Neural progenitor cell (in vitro differentiated cells): ENCODE results near the gene GP5. TPM values are rescaled to one million over a fixed set of nuclear protein-coding genes. Genes with fewer than 3 reads are reported as not detected.

ENCODE experiments used
- DNase-seq: peaks from one replicate; pipeline ENCODE4 v3.0.0-alpha.2; 2016; ENCODE audit warnings: low spot score
- H2AFZ ChIP-seq: fragments of 200-600 bp; sonication (generic); replicated peaks from 2 replicates; pipeline ENCODE4 v1.6.1; 2016; ENCODE audit warnings: antibody characterized with exemption
- H3F3A ChIP-seq: fragments of 200-600 bp; sonication (generic); 2 replicates; pipeline ENCODE4 v1.6.1; 2016; ENCODE audit warnings: antibody characterized with exemption, low read depth
- H3K27ac ChIP-seq: fragments of 200-600 bp; sonication (generic); 2 replicates; pipeline ENCODE4 v1.5.1; 2016; ENCODE audit warnings: mild to moderate bottlenecking
- H3K27me3 ChIP-seq: fragments of 200-600 bp; sonication (generic); 2 replicates; pipeline ENCODE4 v1.6.1; 2016; ENCODE audit warnings: mild to moderate bottlenecking, moderate library complexity
- H3K36me3 ChIP-seq: fragments of 200-600 bp; sonication (generic); 2 replicates; pipeline ENCODE4 v1.5.1; 2016
- H3K4me1 ChIP-seq: fragments of 200-600 bp; sonication (generic); 2 replicates; pipeline ENCODE4 v1.6.1; 2016; ENCODE audit warnings: mixed run types
- H3K4me2 ChIP-seq: fragments of 200-600 bp; sonication (generic); 2 replicates; pipeline ENCODE4 v1.6.1; 2016
- H3K4me3 ChIP-seq: fragments of 200-600 bp; sonication (generic); 2 replicates; pipeline ENCODE4 v1.5.1; 2016
- H3K79me2 ChIP-seq: fragments of 200-600 bp; sonication (generic); 2 replicates; pipeline ENCODE4 v1.6.1; 2016; ENCODE audit warnings: low read depth
- H3K9ac ChIP-seq: fragments of 200-600 bp; sonication (generic); 2 replicates; pipeline ENCODE4 v1.6.1; 2016
- H3K9me3 ChIP-seq: fragments of 200-600 bp; sonication (generic); 2 replicates; pipeline ENCODE4 v1.5.1; 2016; ENCODE audit warnings: low read depth
- H4K20me1 ChIP-seq: fragments of 200-600 bp; sonication (generic); 2 replicates; pipeline ENCODE4 v1.6.1; 2016; ENCODE audit warnings: low read depth
- H3K27ac Mint-ChIP-seq: 3 replicates; pipeline ENCODE4 v1.8.0; 2021; ENCODE audit warnings: mixed read lengths
- H3K27me3 Mint-ChIP-seq: 2 replicates; pipeline ENCODE4 v1.8.0; 2022; ENCODE audit warnings: low read depth, mild to moderate bottlenecking, inconsistent platforms, moderate library complexity, mixed read lengths; ENCODE audit not compliant: insufficient read depth
- H3K36me3 Mint-ChIP-seq: 3 replicates; pipeline ENCODE4 v1.8.0; 2021; ENCODE audit warnings: mixed read lengths
- H3K4me1 Mint-ChIP-seq: 3 replicates; pipeline ENCODE4 v1.8.0; 2021; ENCODE audit warnings: mixed read lengths
- H3K4me3 Mint-ChIP-seq: 3 replicates; pipeline ENCODE4 v1.8.0; 2021; ENCODE audit warnings: mild to moderate bottlenecking, moderate library complexity, mixed read lengths
- H3K9me3 Mint-ChIP-seq: 3 replicates; pipeline ENCODE4 v1.8.0; 2020; ENCODE audit warnings: mixed read lengths
- EZH2 ChIP-seq: fragments of 200-600 bp; sonication (generic); IDR thresholded peaks from 2 replicates; pipeline ENCODE4 v1.6.1; 2017; ENCODE audit warnings: antibody characterized with exemption, mild to moderate bottlenecking, moderate library complexity
- EZH2phosphoT487 ChIP-seq: fragments of 200-600 bp; sonication (generic); IDR thresholded peaks from 2 replicates; pipeline ENCODE4 v1.6.1; 2017; ENCODE audit warnings: antibody characterized with exemption
- total RNA-seq: library from RNA; depleted of rRNA; stranded (reverse); fragments of >200 nt; gene quantifications from 2 replicates; pipeline ENCODE4 v1.2.3, GENCODE V29; 2015; ENCODE audit warnings: low replicate concordance
- TF ChIP-seq, protein P1 (sequence below): fragments of 200-600 bp; sonication (generic); IDR thresholded peaks from 2 replicates; pipeline ENCODE4 v1.5.1; 2017; ENCODE audit warnings: antibody characterized with exemption, mild to moderate bottlenecking

Gene GP5
- total RNA-seq, 1 donor from 2014 or later = not detected

GRCh38 chr3:194357681-194358080, 41.4 kb downstream of the GP5 start:
- no peaks in the 10 kb centered on the region for H4K20me1 ChIP-seq
- no peak overlapping the region for H3K4me3 ChIP-seq
- H3K4me2 ChIP-seq = no peak overlapping the region
- no peak for DNase-seq
- H3K27ac ChIP-seq = no peak overlapping the region
- H3K36me3 ChIP-seq = no peaks in the 10 kb centered on the region
- Mint-ChIP-seq H3K4me3 (no peak overlapping the region), H3K36me3 (no peaks in the 10 kb centered on the region), H3K9me3 (peaks cover 4% of the 10 kb centered on the region), H3K27me3 (peaks cover 7% of the 10 kb centered on the region), H3K27ac (no peak overlapping the region), H3K4me1 (no peaks in the 10 kb centered on the region)
- H3K4me1 ChIP-seq = peaks cover 8% of the 10 kb centered on the region
- H3K79me2 ChIP-seq = no peaks in the 10 kb centered on the region
- peaks cover 3% of the 10 kb centered on the region for H3F3A ChIP-seq
- H3K27me3 ChIP-seq = no peaks in the 10 kb centered on the region
- TF ChIP-seq EZH2 = no peak
- TF ChIP-seq, protein P1, sequence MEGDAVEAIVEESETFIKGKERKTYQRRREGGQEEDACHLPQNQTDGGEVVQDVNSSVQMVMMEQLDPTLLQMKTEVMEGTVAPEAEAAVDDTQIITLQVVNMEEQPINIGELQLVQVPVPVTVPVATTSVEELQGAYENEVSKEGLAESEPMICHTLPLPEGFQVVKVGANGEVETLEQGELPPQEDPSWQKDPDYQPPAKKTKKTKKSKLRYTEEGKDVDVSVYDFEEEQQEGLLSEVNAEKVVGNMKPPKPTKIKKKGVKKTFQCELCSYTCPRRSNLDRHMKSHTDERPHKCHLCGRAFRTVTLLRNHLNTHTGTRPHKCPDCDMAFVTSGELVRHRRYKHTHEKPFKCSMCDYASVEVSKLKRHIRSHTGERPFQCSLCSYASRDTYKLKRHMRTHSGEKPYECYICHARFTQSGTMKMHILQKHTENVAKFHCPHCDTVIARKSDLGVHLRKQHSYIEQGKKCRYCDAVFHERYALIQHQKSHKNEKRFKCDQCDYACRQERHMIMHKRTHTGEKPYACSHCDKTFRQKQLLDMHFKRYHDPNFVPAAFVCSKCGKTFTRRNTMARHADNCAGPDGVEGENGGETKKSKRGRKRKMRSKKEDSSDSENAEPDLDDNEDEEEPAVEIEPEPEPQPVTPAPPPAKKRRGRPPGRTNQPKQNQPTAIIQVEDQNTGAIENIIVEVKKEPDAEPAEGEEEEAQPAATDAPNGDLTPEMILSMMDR = no peak
- no peak for TF ChIP-seq EZH2phosphoT487
- no peak overlapping the region for H2AFZ ChIP-seq
- H3K9me3 ChIP-seq = no peaks in the 10 kb centered on the region
- no peak overlapping the region for H3K9ac ChIP-seq

DNA sequence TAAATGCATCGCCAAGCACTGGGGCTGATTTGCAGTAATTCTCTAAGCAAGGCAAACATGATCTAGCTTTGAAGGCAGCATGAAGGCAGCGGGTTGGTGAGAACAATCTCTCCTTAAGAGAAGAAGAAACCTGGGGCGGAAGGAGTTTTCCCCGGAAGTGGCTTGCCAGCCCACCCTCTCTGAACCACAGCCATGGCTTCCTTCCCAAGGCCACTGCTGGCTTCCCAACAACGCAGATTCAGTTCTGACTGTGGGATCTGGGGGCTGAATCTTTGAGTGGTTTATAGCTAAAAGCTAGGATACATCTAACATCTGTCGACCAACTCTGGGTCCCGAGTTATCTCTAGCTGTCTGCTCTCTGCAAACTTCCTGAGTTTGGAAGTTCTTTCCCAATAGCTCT, 43.7 kb downstream of the GP5 start:
- H3K4me2 ChIP-seq = no peak overlapping the region
- H4K20me1 ChIP-seq = no peaks in the 10 kb centered on the region
- Mint-ChIP-seq H3K36me3 (no peaks in the 10 kb centered on the region), H3K27ac (no peak overlapping the region), H3K4me3 (no peak overlapping the region), H3K27me3 (peaks cover 9% of the 10 kb centered on the region), H3K9me3 (peaks cover 4% of the 10 kb centered on the region), H3K4me1 (peaks cover 2% of the 10 kb centered on the region)
- no peaks in the 10 kb centered on the region for H3K36me3 ChIP-seq
- DNase-seq = no peak
- no peak overlapping the region for H3K4me3 ChIP-seq
- no peaks in the 10 kb centered on the region for H3K79me2 ChIP-seq
- H3K9me3 ChIP-seq = no peaks in the 10 kb centered on the region
- H3F3A ChIP-seq = peaks cover 10% of the 10 kb centered on the region
- H2AFZ ChIP-seq = no peak overlapping the region
- H3K4me1 ChIP-seq = peaks cover 14% of the 10 kb centered on the region
- H3K27ac ChIP-seq = no peak overlapping the region
- H3K27me3 ChIP-seq = no peaks in the 10 kb centered on the region
- H3K9ac ChIP-seq = no peak overlapping the region
- TF ChIP-seq EZH2 (no peak), EZH2phosphoT487 (no peak)
- TF ChIP-seq, protein P1 = no peak

- Histone ChIP-seq H3K9ac (no peak overlapping the region), H3K4me3 (no peak overlapping the region), H3K4me2 (no peak overlapping the region), H3K79me2 (no peaks in the 10 kb centered on the region), H3K9me3 (no peaks in the 10 kb centered on the region), H3K27ac (no peak overlapping the region), H3K4me1 (peaks cover 14% of the 10 kb centered on the region), H3K36me3 (no peaks in the 10 kb centered on the region), H3K27me3 (no peaks in the 10 kb centered on the region), H2AFZ (no peak overlapping the region), H3F3A (peaks cover 16% of the 10 kb centered on the region), H4K20me1 (no peaks in the 10 kb centered on the region)
- Mint-ChIP-seq H3K4me3 (no peak overlapping the region), H3K27ac (no peak overlapping the region), H3K9me3 (no peaks in the 10 kb centered on the region), H3K4me1 (peaks cover 6% of the 10 kb centered on the region), H3K36me3 (no peaks in the 10 kb centered on the region), H3K27me3 (peaks cover 13% of the 10 kb centered on the region)
- TF ChIP-seq EZH2 (no peak), EZH2phosphoT487 (no peak)
- TF ChIP-seq, protein P1 = no peak
- no peak for DNase-seq
Observed at GRCh38 chr3:194354315-194354714, 44.8 kb downstream of the GP5 start.
